Neutrophil (primary cell): Measurements from ENCODE around the gene MAML1.

Source experiments
- H3K27ac ChIP-seq: fragments of 200-600 bp; sonication (generic); 2 replicates; pipeline ENCODE4 v1.5.1; 2016; ENCODE audit warnings: mild to moderate bottlenecking, moderate library complexity
- H3K27me3 ChIP-seq: fragments of 200-600 bp; sonication (generic); 2 replicates; pipeline ENCODE4 v1.6.0; 2016; ENCODE audit warnings: mild to moderate bottlenecking
- H3K36me3 ChIP-seq: fragments of 200-600 bp; sonication (generic); 2 replicates; pipeline ENCODE4 v1.5.1; 2017
- H3K4me1 ChIP-seq, 2 experiments: fragments of 200-600 bp in 1 of 2; sonication (generic) in 1 of 2; 1 replicate in 1 of 2; 2 replicates in 1 of 2; pipeline versions ENCODE4 v1.5.1 to v1.6.1; 2013 to 2016; ENCODE audit warnings: low read depth in 1 of 2, low read length in 1 of 2, mild to moderate bottlenecking in 1 of 2, moderate library complexity in 1 of 2; ENCODE audit not compliant: control insufficient read depth in 1 of 2, insufficient read depth in 1 of 2
- H3K4me3 ChIP-seq, 2 experiments: fragments of 200-600 bp in 1 of 2; sonication (generic) in 1 of 2; 1 replicate in 1 of 2; 2 replicates in 1 of 2; pipeline ENCODE4 v1.5.1; 2013 to 2016; ENCODE audit warnings: low read depth in 1 of 2, low read length in 1 of 2, mild to moderate bottlenecking in 1 of 2, moderate library complexity in 1 of 2
- H3K9me3 ChIP-seq: fragments of 200-600 bp; sonication (generic); 2 replicates; pipeline ENCODE4 v1.5.1; 2016
- TF ChIP-seq, protein P1 (sequence below): fragments of 200-600 bp; sonication (generic); IDR thresholded peaks from 2 replicates; pipeline ENCODE4 v1.5.1; 2016; ENCODE audit warnings: antibody characterized with exemption

The MAML1 gene

DNA sequence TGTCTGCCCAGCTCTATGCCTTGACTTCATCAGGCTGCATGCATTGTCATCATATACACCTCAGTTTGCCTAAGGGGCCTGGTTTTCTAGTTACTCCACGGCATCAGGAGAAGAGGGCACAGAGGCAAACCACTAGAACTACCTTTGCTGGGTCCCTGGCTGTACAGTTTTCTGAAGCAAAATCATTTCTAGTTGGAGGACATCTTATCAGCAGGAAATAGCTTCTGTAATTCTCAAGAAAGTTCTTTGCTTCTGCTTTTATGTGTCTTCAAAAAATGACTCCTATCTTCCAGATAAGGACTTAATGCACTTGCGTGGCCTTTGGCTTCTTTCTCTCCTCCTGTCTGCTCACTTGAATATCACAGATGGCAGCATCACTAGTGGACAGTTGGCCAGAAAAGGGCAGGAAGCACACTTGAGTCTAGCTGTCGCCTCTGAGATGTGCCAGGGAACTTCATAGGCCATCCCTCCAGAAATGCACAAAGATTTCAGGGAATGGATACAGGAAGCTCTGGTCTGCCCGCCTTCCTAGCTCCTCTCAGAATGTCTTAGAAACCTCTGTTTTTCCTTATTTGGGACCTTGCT lies 38.8 kb downstream of the MAML1 start:
- Histone ChIP-seq H3K9me3 (no peaks in the 10 kb centered on the region), H3K27ac (peak overlapping the region; percentile 68), H3K27me3 (no peaks in the 10 kb centered on the region), H3K4me1 (peaks cover 59 to 67% of the 10 kb centered on the region in 2 experiments), H3K36me3 (peaks cover 87% of the 10 kb centered on the region), H3K4me3 (no peak overlapping the region)
- TF ChIP-seq, protein P1, sequence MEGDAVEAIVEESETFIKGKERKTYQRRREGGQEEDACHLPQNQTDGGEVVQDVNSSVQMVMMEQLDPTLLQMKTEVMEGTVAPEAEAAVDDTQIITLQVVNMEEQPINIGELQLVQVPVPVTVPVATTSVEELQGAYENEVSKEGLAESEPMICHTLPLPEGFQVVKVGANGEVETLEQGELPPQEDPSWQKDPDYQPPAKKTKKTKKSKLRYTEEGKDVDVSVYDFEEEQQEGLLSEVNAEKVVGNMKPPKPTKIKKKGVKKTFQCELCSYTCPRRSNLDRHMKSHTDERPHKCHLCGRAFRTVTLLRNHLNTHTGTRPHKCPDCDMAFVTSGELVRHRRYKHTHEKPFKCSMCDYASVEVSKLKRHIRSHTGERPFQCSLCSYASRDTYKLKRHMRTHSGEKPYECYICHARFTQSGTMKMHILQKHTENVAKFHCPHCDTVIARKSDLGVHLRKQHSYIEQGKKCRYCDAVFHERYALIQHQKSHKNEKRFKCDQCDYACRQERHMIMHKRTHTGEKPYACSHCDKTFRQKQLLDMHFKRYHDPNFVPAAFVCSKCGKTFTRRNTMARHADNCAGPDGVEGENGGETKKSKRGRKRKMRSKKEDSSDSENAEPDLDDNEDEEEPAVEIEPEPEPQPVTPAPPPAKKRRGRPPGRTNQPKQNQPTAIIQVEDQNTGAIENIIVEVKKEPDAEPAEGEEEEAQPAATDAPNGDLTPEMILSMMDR = no peak

DNA sequence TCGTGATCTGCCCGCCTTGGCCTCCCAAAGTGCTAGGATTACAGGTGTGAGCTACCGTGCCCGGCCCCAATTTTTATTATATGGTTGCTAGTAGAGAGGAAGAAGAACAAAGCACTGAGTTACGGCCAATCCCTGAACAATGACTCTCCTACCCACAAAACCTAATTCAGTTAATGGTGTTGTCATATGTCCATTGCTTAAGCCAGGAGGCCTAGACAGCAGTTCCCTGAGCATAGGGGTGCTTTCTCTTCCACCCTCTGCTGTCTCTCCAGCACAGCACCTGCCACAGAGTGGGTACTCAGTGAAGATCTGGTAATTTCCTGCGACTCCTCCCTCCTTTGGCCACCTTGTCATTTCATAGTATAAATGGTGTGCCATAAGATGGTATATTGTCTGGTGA lies 39.7 kb downstream of the MAML1 start:
- Histone ChIP-seq H3K9me3 (no peaks in the 10 kb centered on the region), H3K4me1 (peaks cover 59 to 63% of the 10 kb centered on the region in 2 experiments), H3K27ac (peak overlapping the region; percentile 68), H3K36me3 (peaks cover 86% of the 10 kb centered on the region), H3K4me3 (no peak overlapping the region), H3K27me3 (no peaks in the 10 kb centered on the region)
- TF ChIP-seq, protein P1 = no peak

DNA sequence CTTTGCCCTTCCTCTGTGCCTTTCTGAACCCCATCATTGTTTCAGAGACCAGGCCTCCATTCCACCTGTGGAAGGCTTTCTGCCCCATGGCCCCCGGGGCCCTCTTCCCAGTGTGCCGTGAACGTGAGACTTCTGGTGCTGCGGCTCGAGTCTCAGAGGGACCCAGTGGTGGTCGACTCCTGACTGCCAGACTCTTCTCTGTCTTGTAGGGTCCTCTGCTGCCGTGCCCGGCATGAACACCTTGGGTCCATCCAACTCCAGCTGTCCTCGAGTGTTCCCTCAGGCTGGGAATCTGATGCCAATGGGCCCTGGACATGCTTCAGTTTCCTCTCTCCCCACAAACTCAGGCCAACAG lies 41.0 kb downstream of the MAML1 start:
- Histone ChIP-seq H3K4me3 (no peak overlapping the region), H3K36me3 (peaks cover 85% of the 10 kb centered on the region), H3K4me1 (peaks cover 63 to 69% of the 10 kb centered on the region in 2 experiments), H3K27ac (no peak overlapping the region), H3K27me3 (no peaks in the 10 kb centered on the region), H3K9me3 (no peaks in the 10 kb centered on the region)
- TF ChIP-seq, protein P1 = no peak

DNA sequence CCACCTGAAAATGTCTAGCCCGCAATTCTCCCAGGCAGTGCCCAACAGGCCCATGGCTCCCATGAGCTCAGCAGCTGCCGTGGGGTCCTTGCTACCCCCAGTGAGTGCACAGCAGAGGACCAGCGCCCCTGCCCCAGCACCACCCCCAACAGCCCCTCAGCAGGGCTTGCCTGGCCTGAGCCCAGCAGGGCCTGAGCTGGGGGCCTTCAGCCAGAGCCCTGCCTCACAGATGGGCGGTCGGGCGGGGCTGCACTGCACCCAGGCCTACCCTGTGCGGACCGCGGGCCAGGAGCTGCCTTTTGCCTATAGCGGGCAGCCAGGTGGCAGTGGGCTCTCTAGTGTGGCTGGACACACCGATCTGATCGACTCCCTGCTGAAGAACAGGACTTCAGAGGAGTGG lies 41.8 kb downstream of the MAML1 start:
- Histone ChIP-seq H3K27ac (no peak overlapping the region), H3K27me3 (no peaks in the 10 kb centered on the region), H3K4me1 (peaks cover 63 to 69% of the 10 kb centered on the region in 2 experiments), H3K9me3 (no peaks in the 10 kb centered on the region), H3K4me3 (no peak overlapping the region), H3K36me3 (peaks cover 78% of the 10 kb centered on the region)
- TF ChIP-seq, protein P1 = no peak

DNA sequence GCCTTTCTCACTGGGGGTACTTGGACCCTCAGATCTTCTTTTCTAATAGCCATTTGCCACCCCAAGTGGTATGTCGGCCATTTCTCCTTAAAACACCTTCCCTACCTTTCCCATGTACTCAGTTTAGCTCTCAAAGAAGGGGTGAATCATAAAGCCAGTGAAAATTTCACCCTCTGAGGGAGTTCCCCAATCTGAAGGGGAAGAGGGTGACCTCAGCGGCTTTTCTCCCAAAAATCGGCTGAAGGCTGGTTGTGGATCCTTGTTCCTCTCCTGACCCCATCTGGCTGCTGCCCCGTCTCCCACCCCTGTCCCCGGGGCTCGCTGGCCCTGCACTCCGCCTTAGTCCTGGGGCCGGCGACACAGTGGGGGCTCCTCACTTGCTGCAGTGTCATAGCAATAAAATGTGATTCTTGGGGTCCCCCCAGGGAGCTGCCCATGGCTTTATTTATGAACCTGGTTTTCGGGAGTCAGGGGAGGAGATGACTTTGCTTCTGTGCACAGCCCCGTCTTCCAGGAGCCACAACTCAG lies 43.9 kb downstream of the MAML1 start:
- H3K27ac ChIP-seq = peak overlapping the region; percentile 57
- H3K4me1 ChIP-seq = peaks cover 73 to 78% of the 10 kb centered on the region in 2 experiments
- peaks cover 57% of the 10 kb centered on the region for H3K36me3 ChIP-seq
- no peak overlapping the region for H3K4me3 ChIP-seq
- H3K27me3 ChIP-seq = no peaks in the 10 kb centered on the region
- no peaks in the 10 kb centered on the region for H3K9me3 ChIP-seq
- TF ChIP-seq, protein P1 = no peak
